Cardiac muscle cell (in vitro differentiated cells and primary cell): ENCODE data around the gene CPNE1. TPM values are rescaled to one million over a fixed set of nuclear protein-coding genes. Genes with fewer than 3 reads are reported as not detected.

Experiments used
- DNase-seq, 2 donors: peaks; one replicate each; pipeline versions ENCODE4 v3.0.0 to v3.0.0-alpha.2; 2010 to 2017; ENCODE audit warnings: low read depth in 1 of 2, low spot score in 1 of 2
- H3K27ac ChIP-seq: fragments of 200-600 bp; sonication (generic); 2 replicates; pipeline ENCODE4 v1.5.1; 2016
- H3K27me3 ChIP-seq: fragments of 200-600 bp; sonication (generic); 2 replicates; pipeline ENCODE4 v1.6.0; 2016; ENCODE audit warnings: control low read depth
- H3K36me3 ChIP-seq: fragments of 200-600 bp; sonication (generic); 2 replicates; pipeline ENCODE4 v1.5.1; 2016; ENCODE audit warnings: control low read depth
- H3K4me1 ChIP-seq: fragments of 200-600 bp; sonication (generic); 2 replicates; pipeline ENCODE4 v1.8.1; 2017; ENCODE audit warnings: low read depth, mild to moderate bottlenecking, mixed run types
- H3K4me3 ChIP-seq: fragments of 200-600 bp; sonication (generic); 2 replicates; pipeline ENCODE4 v1.5.1; 2016; ENCODE audit warnings: mild to moderate bottlenecking
- H3K9me3 ChIP-seq: fragments of 200-600 bp; sonication (generic); 2 replicates; pipeline ENCODE4 v1.5.1; 2017; ENCODE audit warnings: low read depth, mild to moderate bottlenecking, control low read depth
- CTCF ChIP-seq: IDR thresholded peaks from 2 replicates; pipeline ENCODE4 v1.5.1; 2012; ENCODE audit warnings: low read depth, mild to moderate bottlenecking, low read length
- polyA plus RNA-seq: library from polyadenylated mRNA; unstranded; fragments of >200 nt; fragmentation: Nextera tagmentation; extraction: Ambion mirVana; gene quantifications from 2 replicates; pipeline ENCODE4 v1.2.1, GENCODE V29; 2016
- total RNA-seq: library from RNA; depleted of rRNA; stranded (reverse); fragments of >200 nt; gene quantifications from 2 replicates; pipeline ENCODE4 v1.2.3, GENCODE V29; 2016

CPNE1 gene
- total and polyA plus RNA-seq, 2 experiments from 2014 or later = 225 to 355 TPM

GRCh38 chr20:35653893-35654292 is 10.8 kb downstream of the CPNE1 start:
- no peak for TF ChIP-seq CTCF
- no peak for DNase-seq
- no peak overlapping the region for H3K27ac ChIP-seq
- peaks cover 4% of the 10 kb centered on the region for H3K4me1 ChIP-seq
- H3K27me3 ChIP-seq = no peaks in the 10 kb centered on the region
- peaks cover 30% of the 10 kb centered on the region for H3K36me3 ChIP-seq
- H3K9me3 ChIP-seq = no peaks in the 10 kb centered on the region
- H3K4me3 ChIP-seq = no peak overlapping the region

- Histone ChIP-seq H3K9me3 (no peaks in the 10 kb centered on the region), H3K27me3 (no peaks in the 10 kb centered on the region), H3K4me1 (peaks cover 4% of the 10 kb centered on the region), H3K36me3 (peaks cover 30% of the 10 kb centered on the region), H3K27ac (no peak overlapping the region), H3K4me3 (no peak overlapping the region)
- TF ChIP-seq CTCF = no peak
- no peak for DNase-seq
Observed at GRCh38 chr20:35653430-35653734, 11.3 kb downstream of the CPNE1 start.

- DNase-seq = no peak
- H3K4me3 ChIP-seq = no peak overlapping the region
- H3K4me1 ChIP-seq = peaks cover 4% of the 10 kb centered on the region
- no peak for TF ChIP-seq CTCF
- no peaks in the 10 kb centered on the region for H3K27me3 ChIP-seq
- H3K27ac ChIP-seq = no peak overlapping the region
- H3K36me3 ChIP-seq = peaks cover 30% of the 10 kb centered on the region
- no peaks in the 10 kb centered on the region for H3K9me3 ChIP-seq
Observed at GRCh38 chr20:35652641-35653429, 11.9 kb downstream of the CPNE1 start.

- Histone ChIP-seq H3K27ac (no peak overlapping the region), H3K36me3 (peaks cover 30% of the 10 kb centered on the region), H3K9me3 (no peaks in the 10 kb centered on the region), H3K27me3 (no peaks in the 10 kb centered on the region), H3K4me1 (peaks cover 4% of the 10 kb centered on the region), H3K4me3 (no peak overlapping the region)
- TF ChIP-seq CTCF = no peak
- DNase-seq = no peak
Observed at GRCh38 chr20:35651958-35652357, 12.7 kb downstream of the CPNE1 start.

GRCh38 chr20:35650632-35651031 is 14.1 kb downstream of the CPNE1 start:
- peaks cover 4% of the 10 kb centered on the region for H3K4me1 ChIP-seq
- no peak overlapping the region for H3K4me3 ChIP-seq
- no peak for DNase-seq
- TF ChIP-seq CTCF = no peak
- no peaks in the 10 kb centered on the region for H3K9me3 ChIP-seq
- peaks cover 30% of the 10 kb centered on the region for H3K36me3 ChIP-seq
- peak overlapping the region; percentile 55 for H3K27ac ChIP-seq
- H3K27me3 ChIP-seq = no peaks in the 10 kb centered on the region

GRCh38 chr20:35648836-35649235 is 15.9 kb downstream of the CPNE1 start:
- Histone ChIP-seq H3K27ac (no peak overlapping the region), H3K36me3 (peaks cover 16% of the 10 kb centered on the region), H3K4me1 (peaks cover 4% of the 10 kb centered on the region), H3K4me3 (no peak overlapping the region), H3K9me3 (no peaks in the 10 kb centered on the region), H3K27me3 (no peaks in the 10 kb centered on the region)
- TF ChIP-seq CTCF = no peak
- peak in 1 of 2 donors; percentile 51 for DNase-seq
